ENCODE results near the gene TTC28.

The TTC28 gene

DNA sequence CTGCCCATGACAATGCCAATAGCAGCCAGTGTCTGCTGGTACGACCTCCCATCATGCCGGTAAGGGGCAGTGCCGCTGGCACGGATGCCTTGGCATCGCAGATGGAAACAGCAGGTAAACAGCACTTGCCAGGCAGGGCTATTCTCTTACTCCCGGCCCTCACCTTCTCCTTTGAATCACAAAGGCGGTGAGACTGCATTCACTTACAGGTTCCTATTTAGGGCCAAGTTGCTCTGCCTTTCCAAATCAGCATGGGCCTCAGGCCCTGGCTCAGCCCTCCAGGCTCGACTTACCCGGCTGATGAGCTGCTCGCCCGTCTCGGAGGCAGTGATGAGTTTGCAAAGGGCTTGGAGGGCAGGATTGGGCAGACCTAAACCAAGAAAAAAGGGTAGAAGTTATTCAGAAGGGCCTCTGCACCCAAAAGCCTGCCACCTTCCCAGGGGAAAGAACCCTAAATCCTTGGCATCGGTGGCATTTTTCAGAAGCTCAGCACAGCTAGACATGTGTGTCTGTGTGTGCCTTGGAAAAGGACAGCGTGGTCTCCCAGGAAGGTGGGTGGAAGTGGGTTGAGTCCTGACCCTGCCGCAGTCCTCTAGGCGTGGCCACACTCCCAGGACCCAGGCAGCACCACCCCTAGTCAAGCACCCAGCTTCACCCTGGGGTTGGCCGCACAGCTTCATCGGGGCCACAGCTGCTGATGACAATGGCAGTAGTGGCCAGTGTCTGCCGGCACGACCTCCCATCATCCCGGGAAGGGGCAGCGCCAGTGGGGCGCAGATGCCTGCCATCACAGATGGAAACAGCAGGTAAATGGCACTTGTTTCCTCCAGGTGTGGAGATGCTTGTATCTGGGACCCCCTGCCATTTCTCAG, 687.1 kb downstream of the TTC28 start:
- POLR2A ChIA-PET = no interaction called here
- Histone ChIP-seq H3K9me3 (ENCODE audit: control insufficient read depth, insufficient read depth, low read depth, low read length) (no peaks in the 10 kb centered on the region), H3K4me1 (ENCODE audit: control insufficient read depth, insufficient read depth, low read length) (no peaks in the 10 kb centered on the region), H3K27ac (ENCODE audit: extremely low read depth, low read depth, low read length) (no peak overlapping the region), H3K4me3 (ENCODE audit: low read depth, low read length) (no peak overlapping the region), H3K36me3 (ENCODE audit: control insufficient read depth in 2 of 2, insufficient read depth in 1 of 2, low read length in 2 of 2) (peaks cover 0 to 33% of the 10 kb centered on the region in 2 experiments; a peak in 1 of 3 replicates)
- CTCF ChIA-PET = interaction anchor here (0.6 to 1.9 kb wide), 4 partner anchors 17 to 111 kb away, joined by 3 to 7 read pairs (median 4); partner anchors contain the start of gene PITPNB
- no peak for TF ChIP-seq ZNF404 (tag by site-specific recombination; IDR thresholded peaks at IDR 0.05)
- TF ChIP-seq ZNF776 (tag by site-specific recombination; IDR thresholded peaks at IDR 0.05; ENCODE audit: borderline replicate concordance) = no peak
- no peak for TF ChIP-seq SP3 (tag by site-specific recombination; IDR thresholded peaks at IDR 0.05)
- no peak for TF ChIP-seq ZNF600 (tag by site-specific recombination; IDR thresholded peaks at IDR 0.05)
- TF ChIP-seq, protein P1, sequence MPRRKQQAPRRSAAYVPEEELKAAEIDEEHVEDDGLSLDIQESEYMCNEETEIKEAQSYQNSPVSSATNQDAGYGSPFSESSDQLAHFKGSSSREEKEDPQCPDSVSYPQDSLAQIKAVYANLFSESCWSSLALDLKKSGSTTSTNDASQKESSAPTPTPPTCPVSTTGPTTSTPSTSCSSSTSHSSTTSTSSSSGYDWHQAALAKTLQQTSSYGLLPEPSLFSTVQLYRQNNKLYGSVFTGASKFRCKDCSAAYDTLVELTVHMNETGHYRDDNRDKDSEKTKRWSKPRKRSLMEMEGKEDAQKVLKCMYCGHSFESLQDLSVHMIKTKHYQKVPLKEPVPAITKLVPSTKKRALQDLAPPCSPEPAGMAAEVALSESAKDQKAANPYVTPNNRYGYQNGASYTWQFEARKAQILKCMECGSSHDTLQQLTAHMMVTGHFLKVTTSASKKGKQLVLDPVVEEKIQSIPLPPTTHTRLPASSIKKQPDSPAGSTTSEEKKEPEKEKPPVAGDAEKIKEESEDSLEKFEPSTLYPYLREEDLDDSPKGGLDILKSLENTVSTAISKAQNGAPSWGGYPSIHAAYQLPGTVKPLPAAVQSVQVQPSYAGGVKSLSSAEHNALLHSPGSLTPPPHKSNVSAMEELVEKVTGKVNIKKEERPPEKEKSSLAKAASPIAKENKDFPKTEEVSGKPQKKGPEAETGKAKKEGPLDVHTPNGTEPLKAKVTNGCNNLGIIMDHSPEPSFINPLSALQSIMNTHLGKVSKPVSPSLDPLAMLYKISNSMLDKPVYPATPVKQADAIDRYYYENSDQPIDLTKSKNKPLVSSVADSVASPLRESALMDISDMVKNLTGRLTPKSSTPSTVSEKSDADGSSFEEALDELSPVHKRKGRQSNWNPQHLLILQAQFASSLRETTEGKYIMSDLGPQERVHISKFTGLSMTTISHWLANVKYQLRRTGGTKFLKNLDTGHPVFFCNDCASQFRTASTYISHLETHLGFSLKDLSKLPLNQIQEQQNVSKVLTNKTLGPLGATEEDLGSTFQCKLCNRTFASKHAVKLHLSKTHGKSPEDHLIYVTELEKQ (tag by site-specific recombination; IDR thresholded peaks at IDR 0.05; ENCODE audit: borderline replicate concordance) = no peak
- no peak for TF ChIP-seq SALL2 (tag by site-specific recombination; IDR thresholded peaks at IDR 0.05; ENCODE audit: borderline replicate concordance)
- TF ChIP-seq ZBTB7A (tag by site-specific recombination; IDR thresholded peaks at IDR 0.05; ENCODE audit: low read depth) = no peak
- TF ChIP-seq ZNF155 (tag by site-specific recombination; IDR thresholded peaks at IDR 0.05) = no peak
- TF ChIP-seq, protein P2, sequence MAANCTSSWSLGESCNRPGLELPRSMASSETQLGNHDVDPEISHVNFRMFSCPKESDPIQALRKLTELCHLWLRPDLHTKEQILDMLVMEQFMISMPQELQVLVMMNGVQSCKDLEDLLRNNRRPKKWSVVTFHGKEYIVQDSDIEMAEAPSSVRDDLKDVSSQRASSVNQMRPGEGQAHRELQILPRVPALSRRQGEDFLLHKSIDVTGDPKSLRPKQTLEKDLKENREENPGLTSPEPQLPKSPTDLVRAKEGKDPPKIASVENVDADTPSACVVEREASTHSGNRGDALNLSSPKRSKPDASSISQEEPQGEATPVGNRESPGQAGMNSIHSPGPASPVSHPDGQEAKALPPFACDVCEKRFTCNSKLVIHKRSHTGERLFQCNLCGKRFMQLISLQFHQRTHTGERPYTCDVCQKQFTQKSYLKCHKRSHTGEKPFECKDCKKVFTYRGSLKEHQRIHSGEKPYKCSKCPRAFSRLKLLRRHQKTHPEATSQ (tag by site-specific recombination; IDR thresholded peaks at IDR 0.05) = no peak
- TF ChIP-seq, protein P3, sequence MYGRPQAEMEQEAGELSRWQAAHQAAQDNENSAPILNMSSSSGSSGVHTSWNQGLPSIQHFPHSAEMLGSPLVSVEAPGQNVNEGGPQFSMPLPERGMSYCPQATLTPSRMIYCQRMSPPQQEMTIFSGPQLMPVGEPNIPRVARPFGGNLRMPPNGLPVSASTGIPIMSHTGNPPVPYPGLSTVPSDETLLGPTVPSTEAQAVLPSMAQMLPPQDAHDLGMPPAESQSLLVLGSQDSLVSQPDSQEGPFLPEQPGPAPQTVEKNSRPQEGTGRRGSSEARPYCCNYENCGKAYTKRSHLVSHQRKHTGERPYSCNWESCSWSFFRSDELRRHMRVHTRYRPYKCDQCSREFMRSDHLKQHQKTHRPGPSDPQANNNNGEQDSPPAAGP (tag by site-specific recombination; IDR thresholded peaks at IDR 0.05) = no peak
- TF ChIP-seq, protein P4, sequence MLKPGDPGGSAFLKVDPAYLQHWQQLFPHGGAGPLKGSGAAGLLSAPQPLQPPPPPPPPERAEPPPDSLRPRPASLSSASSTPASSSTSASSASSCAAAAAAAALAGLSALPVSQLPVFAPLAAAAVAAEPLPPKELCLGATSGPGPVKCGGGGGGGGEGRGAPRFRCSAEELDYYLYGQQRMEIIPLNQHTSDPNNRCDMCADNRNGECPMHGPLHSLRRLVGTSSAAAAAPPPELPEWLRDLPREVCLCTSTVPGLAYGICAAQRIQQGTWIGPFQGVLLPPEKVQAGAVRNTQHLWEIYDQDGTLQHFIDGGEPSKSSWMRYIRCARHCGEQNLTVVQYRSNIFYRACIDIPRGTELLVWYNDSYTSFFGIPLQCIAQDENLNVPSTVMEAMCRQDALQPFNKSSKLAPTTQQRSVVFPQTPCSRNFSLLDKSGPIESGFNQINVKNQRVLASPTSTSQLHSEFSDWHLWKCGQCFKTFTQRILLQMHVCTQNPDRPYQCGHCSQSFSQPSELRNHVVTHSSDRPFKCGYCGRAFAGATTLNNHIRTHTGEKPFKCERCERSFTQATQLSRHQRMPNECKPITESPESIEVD (tag by site-specific recombination; IDR thresholded peaks at IDR 0.05) = no peak
- no peak for TF ChIP-seq ZFP37 (tag by site-specific recombination; IDR thresholded peaks at IDR 0.05)
- no peak for TF ChIP-seq ZBTB44 (tag by site-specific recombination; IDR thresholded peaks at IDR 0.05)
- TF ChIP-seq, protein P5, sequence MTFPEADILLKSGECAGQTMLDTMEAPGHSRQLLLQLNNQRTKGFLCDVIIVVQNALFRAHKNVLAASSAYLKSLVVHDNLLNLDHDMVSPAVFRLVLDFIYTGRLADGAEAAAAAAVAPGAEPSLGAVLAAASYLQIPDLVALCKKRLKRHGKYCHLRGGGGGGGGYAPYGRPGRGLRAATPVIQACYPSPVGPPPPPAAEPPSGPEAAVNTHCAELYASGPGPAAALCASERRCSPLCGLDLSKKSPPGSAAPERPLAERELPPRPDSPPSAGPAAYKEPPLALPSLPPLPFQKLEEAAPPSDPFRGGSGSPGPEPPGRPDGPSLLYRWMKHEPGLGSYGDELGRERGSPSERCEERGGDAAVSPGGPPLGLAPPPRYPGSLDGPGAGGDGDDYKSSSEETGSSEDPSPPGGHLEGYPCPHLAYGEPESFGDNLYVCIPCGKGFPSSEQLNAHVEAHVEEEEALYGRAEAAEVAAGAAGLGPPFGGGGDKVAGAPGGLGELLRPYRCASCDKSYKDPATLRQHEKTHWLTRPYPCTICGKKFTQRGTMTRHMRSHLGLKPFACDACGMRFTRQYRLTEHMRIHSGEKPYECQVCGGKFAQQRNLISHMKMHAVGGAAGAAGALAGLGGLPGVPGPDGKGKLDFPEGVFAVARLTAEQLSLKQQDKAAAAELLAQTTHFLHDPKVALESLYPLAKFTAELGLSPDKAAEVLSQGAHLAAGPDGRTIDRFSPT (tag by site-specific recombination; IDR thresholded peaks at IDR 0.05) = no peak

Data from HEK293 (cell line).